GM10266 (cell line): ENCODE results near the gene PAK6.

Experiments
- DNase-seq: peaks from one replicate; pipeline ENCODE4 v3.0.0; 2012; ENCODE audit errors: extremely low spot score
- TF ChIP-seq, protein P1 (sequence below): IDR thresholded peaks from 2 replicates; pipeline ENCODE4 v1.5.1; 2012; ENCODE audit warnings: mild to moderate bottlenecking, low read depth; ENCODE audit not compliant: control insufficient read depth, insufficient read depth; ENCODE audit errors: missing control alignments

The PAK6 gene

DNA sequence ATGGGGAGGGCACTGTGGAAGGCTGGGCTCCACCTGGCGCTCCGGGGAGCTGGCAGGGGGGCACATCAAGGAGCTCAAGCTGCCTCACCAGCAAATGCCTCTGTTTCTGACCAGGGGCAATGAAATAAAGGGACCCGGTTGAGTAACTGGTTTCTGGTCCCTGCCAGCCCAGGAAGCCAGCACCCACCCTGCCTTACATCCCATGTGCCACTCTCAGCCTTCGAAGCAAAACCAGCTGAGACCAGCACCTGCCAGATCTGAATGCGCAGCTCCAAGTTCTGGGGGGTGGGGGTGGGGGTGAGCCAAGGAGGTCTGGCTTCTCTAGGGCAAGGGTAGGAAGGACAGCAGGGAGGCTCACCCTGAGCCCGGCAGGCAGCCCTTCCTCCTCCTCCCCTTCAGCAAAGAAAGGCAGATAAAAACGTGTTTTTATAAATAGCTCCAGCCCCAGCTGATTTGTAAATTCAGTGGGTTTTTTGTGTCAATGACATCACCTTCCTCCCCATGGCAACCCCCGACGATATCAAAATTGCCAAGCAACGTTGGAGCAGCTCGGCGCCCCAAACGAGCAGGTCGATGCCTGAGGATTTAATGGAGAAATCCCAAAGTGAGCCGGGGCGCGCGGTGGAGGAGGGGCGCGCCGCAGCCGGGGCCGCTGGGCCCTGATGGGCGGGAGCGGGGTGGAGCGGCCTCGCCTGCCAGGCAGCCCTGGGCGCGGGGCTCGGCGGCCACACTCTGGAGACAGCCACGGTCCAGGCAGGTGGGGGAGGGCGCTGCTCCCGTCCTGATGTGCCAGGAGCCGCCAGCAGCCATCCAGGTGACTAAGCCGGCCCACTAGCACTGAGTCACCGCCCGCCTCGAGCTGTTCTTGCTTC lies at the start of gene PAK6:
Gene PAK6, plus strand, starts transcription at position 532 of the 872 bp plus-strand sequence. CDS start 25,723 bp downstream, outside the sequence.
- TF ChIP-seq, protein P1, sequence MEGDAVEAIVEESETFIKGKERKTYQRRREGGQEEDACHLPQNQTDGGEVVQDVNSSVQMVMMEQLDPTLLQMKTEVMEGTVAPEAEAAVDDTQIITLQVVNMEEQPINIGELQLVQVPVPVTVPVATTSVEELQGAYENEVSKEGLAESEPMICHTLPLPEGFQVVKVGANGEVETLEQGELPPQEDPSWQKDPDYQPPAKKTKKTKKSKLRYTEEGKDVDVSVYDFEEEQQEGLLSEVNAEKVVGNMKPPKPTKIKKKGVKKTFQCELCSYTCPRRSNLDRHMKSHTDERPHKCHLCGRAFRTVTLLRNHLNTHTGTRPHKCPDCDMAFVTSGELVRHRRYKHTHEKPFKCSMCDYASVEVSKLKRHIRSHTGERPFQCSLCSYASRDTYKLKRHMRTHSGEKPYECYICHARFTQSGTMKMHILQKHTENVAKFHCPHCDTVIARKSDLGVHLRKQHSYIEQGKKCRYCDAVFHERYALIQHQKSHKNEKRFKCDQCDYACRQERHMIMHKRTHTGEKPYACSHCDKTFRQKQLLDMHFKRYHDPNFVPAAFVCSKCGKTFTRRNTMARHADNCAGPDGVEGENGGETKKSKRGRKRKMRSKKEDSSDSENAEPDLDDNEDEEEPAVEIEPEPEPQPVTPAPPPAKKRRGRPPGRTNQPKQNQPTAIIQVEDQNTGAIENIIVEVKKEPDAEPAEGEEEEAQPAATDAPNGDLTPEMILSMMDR, result no peak
- DNase-seq, result peak; percentile 69

DNA sequence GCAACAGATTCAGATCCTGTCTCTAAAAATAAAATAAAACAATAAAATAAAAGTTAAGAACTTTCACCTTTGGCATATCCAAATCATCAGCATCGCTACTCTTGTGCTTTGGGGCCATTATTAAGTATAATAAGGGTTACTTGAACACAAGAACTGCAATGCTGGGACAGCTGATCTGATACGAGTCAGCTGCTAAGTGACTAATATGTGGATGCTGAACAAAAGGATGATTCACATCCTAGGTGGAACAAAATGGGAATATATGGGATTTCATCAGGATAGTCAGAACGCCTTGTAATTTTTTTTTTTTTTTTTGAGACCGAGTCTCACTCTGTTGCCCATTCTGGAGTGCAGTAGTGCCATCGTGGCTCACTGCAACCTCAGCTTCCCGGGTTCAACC lies 48.3 kb upstream of the PAK6 start:
- DNase-seq, result no peak
- TF ChIP-seq, protein P1, result no peak

DNA sequence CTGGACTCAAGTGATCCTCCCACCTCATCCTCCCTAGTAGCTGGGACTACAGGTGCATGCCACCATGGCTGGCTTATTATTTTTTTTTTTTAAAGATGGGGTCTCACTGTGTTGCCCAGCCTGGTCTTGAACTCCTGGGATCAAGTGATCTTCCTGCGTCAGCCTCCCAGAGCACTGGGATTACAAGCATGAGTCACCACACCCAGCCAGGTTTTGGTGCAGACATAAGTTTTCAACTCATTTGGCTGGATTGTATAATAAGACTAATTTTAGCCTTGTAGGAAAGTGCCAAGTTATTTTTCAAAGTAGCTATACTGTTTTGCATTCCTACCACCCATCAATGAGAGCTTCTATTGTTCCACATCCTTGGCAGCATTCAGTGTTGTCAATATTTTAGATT lies 45.9 kb upstream of the PAK6 start:
- DNase-seq, result no peak
- TF ChIP-seq, protein P1, result no peak

DNA sequence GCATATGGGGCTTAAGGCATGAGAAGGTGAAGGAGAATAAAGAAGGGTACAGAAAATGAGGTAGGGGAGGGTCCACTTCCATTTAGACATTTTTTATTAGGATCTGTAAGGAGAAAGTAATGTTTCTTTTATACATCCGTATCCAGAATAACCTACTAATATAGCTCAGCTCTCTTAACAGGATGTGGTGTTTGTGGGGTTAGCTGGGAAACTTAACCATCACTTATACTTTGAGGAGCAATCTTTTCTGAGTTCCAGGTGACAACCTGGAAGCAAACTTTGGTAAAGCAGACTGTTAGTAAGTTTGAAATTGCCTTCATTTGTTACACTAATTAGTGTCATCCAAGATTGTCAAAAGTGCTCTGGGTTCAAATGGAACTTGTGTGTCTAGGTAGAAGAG lies 41.4 kb upstream of the PAK6 start:
- TF ChIP-seq, protein P1, result no peak
- DNase-seq, result no peak

DNA sequence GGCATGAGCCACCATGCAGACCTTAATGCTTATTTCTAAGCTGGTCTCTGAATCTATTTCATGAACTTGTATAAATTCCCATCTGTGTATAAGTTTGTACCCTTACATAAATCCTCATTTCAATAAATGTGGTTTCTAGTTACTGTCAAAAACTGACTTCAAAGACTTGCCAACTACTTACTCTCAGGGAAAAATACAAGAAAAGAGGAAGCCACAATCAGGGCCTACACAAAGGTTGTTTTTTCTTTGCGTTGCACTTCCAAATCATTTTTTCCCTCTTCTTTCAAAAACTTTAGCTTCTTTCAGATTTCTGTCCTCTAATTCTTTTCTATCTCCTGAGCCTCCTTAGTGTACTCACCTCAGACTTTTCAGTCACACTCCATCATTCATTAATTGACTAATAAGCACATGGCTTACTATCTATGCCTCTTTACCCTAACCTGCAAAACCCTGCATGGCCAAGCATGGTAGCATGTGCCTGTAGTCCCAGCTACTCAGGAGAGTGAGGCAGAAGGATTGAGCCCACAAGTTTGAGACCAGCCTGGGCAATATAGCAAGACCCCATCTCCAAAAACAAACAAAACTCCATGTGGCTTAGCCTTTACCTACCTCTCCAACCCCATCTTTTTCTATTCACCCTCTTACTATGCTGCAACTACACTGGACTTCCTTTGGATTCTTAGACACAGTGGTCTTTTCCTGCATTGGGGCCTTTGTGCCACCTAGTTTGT lies 40.3 kb upstream of the PAK6 start:
- TF ChIP-seq, protein P1, result no peak

DNA sequence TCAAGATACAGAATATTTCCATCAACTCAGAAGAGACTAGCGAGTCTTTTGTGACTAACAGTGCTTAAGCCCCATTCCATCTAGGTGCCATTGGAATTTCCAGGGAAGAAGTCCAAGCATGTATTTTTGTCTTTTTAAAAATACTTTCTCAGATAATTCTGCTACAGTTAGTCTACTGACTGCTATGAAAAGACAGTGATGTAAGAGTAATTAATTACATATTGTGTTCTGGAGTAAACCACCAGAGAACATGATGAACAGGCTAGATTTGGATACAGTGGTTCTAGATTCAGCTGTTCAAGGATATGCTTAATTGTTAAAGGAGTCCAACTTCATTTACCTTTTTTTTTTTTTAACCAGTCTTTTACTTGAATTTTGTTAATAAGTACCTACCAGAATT lies 34.8 kb upstream of the PAK6 start:
- TF ChIP-seq, protein P1, result no peak
- no peak for DNase-seq

More for the DNA sequence above, 40.3 kb upstream of the PAK6 start:
- DNase-seq, result no peak
